Measurements from ENCODE around the gene PPP5C. TPM values are rescaled to one million over a fixed set of nuclear protein-coding genes. Genes with fewer than 3 reads are reported as not detected.

Gene PPP5C
- total and polyA plus RNA-seq, 2 of the 13 experiments (the other 11 are each of a cell fraction or from before 2014, with no cell fraction given) = 41.6 to 67.9 TPM

GRCh38 chr19:46411925-46412649 is 65.2 kb downstream of the PPP5C start:
- TF ChIP-seq RARA (CRISPR knock-in tag; IDR thresholded peaks at IDR 0.05) (no peak), TCF7L2 (IDR thresholded peaks at IDR 0.05; ENCODE audit: low read depth, low read length) (no peak), REPIN1 (CRISPR knock-in tag; IDR thresholded peaks at IDR 0.05; ENCODE audit: borderline replicate concordance, low read depth) (no peak)
- BruUV-seq (replicated peaks) = no TSS peak

DNA sequence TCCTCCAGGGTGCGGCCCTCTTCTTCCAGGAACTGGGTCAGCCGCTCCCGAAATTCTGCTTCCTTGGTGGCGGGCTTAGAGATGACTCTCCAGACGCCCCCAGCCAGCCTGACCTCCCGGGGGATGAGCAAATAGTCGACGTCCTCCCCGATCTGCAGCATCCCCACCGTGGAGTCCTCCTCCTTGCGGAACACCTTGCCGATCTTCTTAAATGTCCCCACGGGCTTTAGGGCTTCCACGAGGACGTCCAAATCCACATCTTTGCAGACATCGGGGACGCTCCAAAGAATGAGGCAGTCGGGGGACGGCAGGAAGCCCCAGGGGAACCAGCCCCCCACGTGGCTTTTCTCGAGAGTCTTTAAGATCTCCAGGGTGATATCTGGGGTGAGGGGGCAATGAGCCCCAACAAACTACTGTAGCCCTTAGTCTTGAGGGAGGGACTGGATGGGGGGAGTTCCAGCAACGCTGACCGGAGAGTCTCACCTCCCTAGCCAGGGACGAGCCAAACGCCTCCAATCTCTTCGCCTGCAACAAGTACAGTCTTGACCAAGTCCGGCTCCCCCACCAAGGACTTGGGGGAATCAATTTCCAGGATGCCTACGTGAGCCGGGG is 65.9 kb downstream of the PPP5C start:
- no peaks in the 10 kb centered on the region for H3K9me3 ChIP-seq (ENCODE audit: low read length)
- BruUV-seq (replicated peaks) = no TSS peak
- no peaks in the 10 kb centered on the region for H3K79me2 ChIP-seq (ENCODE audit: insufficient read depth, low read length)
- no peak overlapping the region for H3K4me3 ChIP-seq (replicated peaks in 1 of 3; ENCODE audit: insufficient read depth in 1 of 3, low read depth in 2 of 3, low read length in 3 of 3)
- H4K20me1 ChIP-seq (ENCODE audit: insufficient read depth, low read length) = no peaks in the 10 kb centered on the region
- H3K9ac ChIP-seq (ENCODE audit: insufficient read depth, low read depth, low read length) = no peak overlapping the region
- DNase-seq (ENCODE audit: low spot score) (no peak), FAIRE-seq (no peak), ATAC-seq (no peak)
- H3K4me2 ChIP-seq (ENCODE audit: low read depth, low read length) = no peak overlapping the region
- H3K27me3 ChIP-seq (ENCODE audit: control insufficient read depth in 1 of 2, insufficient read depth in 2 of 2, low read length in 2 of 2) = 0 out of 5 replicates have a peak, but pooled peaks cover 0 to 3% of the 10 kb centered on the region in 2 experiments
- no peak overlapping the region for H3K27ac ChIP-seq (ENCODE audit: extremely low read length, insufficient read depth, low read length)
- no peaks in the 10 kb centered on the region for H3K36me3 ChIP-seq (replicated peaks in 1 of 2; ENCODE audit: control insufficient read depth in 1 of 2, insufficient read depth in 2 of 2, low read length in 2 of 2)
- TF ChIP-seq POGZ (CRISPR knock-in tag; IDR thresholded peaks at IDR 0.05) (no peak), ZNF263 (CRISPR knock-in tag; IDR thresholded peaks at IDR 0.05) (peak; percentile 57)
- H3K4me1 ChIP-seq (ENCODE audit: insufficient read depth, low read length) = peaks cover 34% of the 10 kb centered on the region
- in situ Hi-C loops (cut with HindIII; ENCODE audit: extremely low pct_ligation_motif_present, low pct_unique_long_range_greater_than_20kb) (no loop called here), intact Hi-C loops (cut with micrococcal nuclease; ENCODE audit: unreplicated experiment) (no loop called here)
- ChIA-PET POLR2A (interaction anchor here (0.8 kb wide), 1 partner anchor 8 kb away, joined by 3 read pairs; no protein-coding TSS in a partner anchor), CTCF (ENCODE audit: low intra/inter-chr PET ratio, low total read pairs) (no interaction called here)
- WGBS (ENCODE audit: low lambda C conversion rate) = 81% methylated on average over 20 of the region's 29 CpGs
- no peak overlapping the region for H2AFZ ChIP-seq (ENCODE audit: low read length)

More at GRCh38 chr19:46411925-46412649, 65.2 kb downstream of the PPP5C start:
- 86% methylated on average over 47 of the region's 54 CpGs for WGBS (ENCODE audit: low lambda C conversion rate)
- ATAC-seq (no peak), DNase-seq (ENCODE audit: low spot score) (no peak), FAIRE-seq (no peak)
- Histone ChIP-seq H4K20me1 (ENCODE audit: insufficient read depth, low read length) (no peaks in the 10 kb centered on the region), H3K4me1 (ENCODE audit: insufficient read depth, low read length) (peaks cover 35% of the 10 kb centered on the region), H3K9me3 (ENCODE audit: low read length) (no peaks in the 10 kb centered on the region), H2AFZ (ENCODE audit: low read length) (no peak overlapping the region), H3K9ac (ENCODE audit: insufficient read depth, low read depth, low read length) (no peak overlapping the region), H3K79me2 (ENCODE audit: insufficient read depth, low read length) (no peaks in the 10 kb centered on the region), H3K4me3 (replicated peaks in 1 of 3; ENCODE audit: insufficient read depth in 1 of 3, low read depth in 2 of 3, low read length in 3 of 3) (no peak overlapping the region), H3K4me2 (ENCODE audit: low read depth, low read length) (no peak overlapping the region), H3K27ac (ENCODE audit: extremely low read length, insufficient read depth, low read length) (no peak overlapping the region), H3K36me3 (replicated peaks in 1 of 2; ENCODE audit: control insufficient read depth in 1 of 2, insufficient read depth in 2 of 2, low read length in 2 of 2) (no peaks in the 10 kb centered on the region), H3K27me3 (ENCODE audit: control insufficient read depth in 1 of 2, insufficient read depth in 2 of 2, low read length in 2 of 2) (0 out of 5 replicates have a peak, but pooled peaks cover 0 to 3% of the 10 kb centered on the region in 2 experiments)
- ChIA-PET POLR2A (no interaction called here), CTCF (ENCODE audit: low intra/inter-chr PET ratio, low total read pairs) (no interaction called here)
- in situ Hi-C loops (cut with HindIII; ENCODE audit: extremely low pct_ligation_motif_present, low pct_unique_long_range_greater_than_20kb) (no loop called here), intact Hi-C loops (cut with micrococcal nuclease; ENCODE audit: unreplicated experiment) (no loop called here)
